Stimulated activated CD8-positive, alpha-beta memory T cell treated with anti-CD3 and anti-CD28 coated beads, Interleukin-7, amount 100 ng/mL, for 1 hour (primary cell): ENCODE measurements around the gene VIPR2.

ENCODE experiments used
- DNase-seq, 2 donors: peaks; one replicate each; pipeline ENCODE4 v3.0.0-alpha.2; 2020; ENCODE audit warnings: low read depth in 2 of 2

VIPR2 gene

GRCh38 chr7:159066816-159067575 is 77.7 kb downstream of the VIPR2 start:
- no peak for DNase-seq

DNA sequence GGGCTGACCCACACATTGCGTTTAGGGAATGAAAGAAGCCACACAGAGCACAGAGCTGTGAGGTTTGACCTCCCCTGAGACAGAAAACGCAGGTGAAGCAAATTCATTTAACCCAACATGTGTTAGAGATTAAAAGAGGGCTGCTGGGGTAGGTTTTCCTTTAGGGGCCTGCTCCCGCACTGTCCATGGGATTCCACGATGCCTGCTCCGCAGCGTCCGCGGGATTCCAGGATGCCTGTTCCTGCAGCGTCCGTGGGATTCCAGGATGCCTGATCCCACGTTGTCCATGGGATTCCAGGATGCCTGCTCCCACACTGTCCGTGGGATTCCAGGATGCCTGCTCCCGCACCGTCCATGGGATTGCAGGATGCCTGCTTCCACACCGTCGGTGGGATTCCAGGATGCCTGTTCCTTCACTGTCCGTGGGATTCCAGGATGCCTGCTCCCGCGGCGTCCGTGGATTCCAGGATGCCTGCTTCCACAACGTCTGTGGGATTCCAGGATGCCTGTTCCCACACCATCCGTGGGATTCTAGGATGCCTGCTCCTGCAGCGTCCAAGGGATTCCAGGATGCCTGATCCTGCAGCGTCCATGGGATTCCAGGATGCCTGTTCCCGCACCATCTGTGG is 78.7 kb downstream of the VIPR2 start:
- DNase-seq: no peak

DNA sequence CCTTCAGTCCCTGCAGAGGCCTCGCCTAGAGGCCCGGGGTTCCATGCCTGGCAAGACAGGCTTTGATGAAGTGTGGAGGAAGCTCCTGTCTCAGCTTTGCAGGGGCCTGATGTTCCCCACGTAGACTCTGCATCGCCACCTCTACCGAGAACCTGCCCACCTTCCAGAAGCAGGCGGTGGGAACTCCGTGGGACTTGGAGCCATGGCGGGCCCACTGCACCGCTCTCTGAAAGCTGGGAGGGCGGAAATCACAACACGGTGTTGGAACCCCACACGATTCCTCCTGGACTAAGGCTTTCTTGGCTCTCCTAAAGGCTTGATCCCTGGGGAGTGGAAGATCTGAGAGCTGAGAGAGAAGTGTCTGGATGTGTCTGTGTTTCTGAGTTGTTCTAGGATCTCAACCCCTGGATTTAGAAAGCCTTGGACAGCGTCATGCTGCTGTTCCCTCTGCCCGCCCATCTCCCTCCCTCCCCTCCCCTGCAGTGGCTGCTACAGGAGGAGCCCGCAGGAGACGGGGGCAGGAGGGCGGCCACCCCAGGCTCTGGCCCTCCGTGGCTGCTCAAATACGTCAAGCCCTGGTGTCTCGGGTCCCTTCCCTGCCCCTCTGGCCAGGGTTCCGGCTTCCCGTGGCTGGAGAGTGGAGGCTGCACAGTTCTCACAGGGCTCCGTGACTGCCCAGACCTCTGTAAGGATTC is 79.7 kb downstream of the VIPR2 start:
- no peak for DNase-seq

- no peak for DNase-seq
Measured at GRCh38 chr7:159064121-159064815, 80.4 kb downstream of the VIPR2 start.

GRCh38 chr7:159063046-159063840 is 81.4 kb downstream of the VIPR2 start:
- no peak for DNase-seq

DNA sequence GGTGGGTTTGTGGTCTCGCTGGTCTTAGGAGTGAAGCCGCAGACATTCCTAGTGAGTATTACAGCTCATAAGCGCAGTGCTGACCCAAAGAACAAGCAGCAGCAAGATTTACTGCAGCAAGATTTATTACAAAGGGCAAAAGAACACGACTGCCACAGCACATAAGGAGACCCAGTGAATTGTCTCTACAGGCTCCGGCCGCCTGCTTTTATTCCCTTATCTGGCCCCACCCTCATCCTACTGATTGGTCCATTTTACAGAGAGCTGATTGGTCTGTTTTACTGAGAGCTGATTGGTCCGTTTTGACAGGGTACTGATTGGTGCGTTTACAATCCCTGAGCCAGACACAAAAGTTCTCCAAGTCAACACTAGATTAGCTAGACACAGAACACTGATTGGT is 82.1 kb downstream of the VIPR2 start:
- no peak for DNase-seq

DNA sequence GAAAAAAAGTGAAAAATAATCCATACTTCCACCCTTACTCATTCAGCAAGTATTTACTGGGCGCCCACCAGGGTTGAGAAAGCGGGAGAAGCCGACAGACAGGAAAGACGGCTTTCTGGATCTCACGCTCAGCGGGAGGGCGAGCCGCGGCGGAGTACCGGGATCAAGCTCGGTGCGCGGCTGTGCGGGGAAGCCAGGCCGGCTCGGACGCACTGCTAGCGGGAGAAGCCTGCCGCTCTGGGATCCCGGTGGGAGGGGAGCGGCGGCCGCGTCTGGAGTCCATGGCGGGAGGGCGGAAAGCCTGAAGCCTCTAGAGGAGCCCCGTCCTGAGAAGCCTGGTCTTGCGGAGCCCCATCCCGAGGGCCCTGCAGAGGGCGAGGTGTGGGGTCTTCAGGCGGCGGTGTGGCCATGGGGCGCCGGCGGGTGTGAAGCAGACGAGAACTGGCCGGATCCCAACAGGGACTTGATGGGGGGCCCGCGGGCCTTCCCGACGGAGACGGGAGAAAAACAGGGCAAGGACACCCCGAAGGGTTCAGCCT is 82.9 kb downstream of the VIPR2 start:
- no peak for DNase-seq

DNA sequence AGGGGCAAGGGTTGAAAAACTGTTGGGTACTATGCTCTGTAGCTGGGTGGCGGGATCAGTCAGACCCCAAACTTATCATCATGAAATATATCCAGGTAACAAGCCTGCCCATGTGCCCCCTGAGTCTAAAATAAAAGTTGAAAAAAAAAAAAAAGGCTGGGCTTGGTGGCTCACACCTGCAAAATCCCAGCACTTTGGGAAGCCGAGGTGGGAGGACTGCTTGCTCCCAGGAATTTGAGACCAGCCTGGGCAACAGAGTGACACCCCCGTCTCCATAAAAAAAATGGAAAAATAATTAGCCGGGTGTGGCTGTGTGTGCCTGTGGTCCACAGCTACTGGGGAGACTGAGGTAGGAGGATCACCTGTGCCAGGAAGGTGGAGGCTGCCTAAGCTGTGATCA is 83.5 kb downstream of the VIPR2 start:
- no peak for DNase-seq

GRCh38 chr7:159060440-159060839 is 84.2 kb downstream of the VIPR2 start:
- no peak for DNase-seq

DNA sequence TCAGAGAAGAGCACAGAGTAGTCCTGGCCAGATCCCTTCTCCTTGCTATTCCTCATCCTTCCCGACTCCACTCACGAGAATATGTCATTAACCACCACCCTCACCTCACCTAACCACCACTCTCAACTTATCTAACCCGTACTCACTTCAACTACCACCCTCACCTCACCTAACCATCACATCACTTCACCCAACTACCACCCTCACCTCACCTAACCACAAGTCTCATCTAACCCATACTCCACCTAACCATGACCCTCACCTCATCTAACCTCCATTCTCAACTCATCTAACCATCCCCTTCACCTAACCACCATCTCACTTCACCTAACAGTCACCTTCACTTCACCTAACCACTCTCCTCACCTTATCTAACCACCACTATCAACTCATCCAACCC is 85.0 kb downstream of the VIPR2 start:
- DNase-seq: no peak

DNA sequence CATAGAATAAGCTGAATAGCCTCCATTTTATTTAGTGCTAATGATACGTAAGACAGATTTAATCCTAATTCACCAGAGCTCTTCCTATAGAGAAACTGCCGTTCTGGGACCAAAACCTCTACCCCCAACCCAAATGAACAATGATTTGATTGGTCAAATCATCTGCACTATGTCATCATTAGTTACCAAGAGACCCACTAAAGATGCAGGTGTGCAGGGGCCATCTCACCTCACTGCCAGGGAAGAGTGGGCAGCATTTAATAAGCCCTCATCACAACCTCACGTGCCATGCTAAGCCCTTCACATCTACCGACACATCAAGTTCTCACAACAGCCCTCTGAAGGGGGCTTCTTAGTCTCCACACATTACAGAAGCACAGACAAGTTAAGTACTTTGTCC is 87.0 kb downstream of the VIPR2 start:
- DNase-seq: no peak

DNA sequence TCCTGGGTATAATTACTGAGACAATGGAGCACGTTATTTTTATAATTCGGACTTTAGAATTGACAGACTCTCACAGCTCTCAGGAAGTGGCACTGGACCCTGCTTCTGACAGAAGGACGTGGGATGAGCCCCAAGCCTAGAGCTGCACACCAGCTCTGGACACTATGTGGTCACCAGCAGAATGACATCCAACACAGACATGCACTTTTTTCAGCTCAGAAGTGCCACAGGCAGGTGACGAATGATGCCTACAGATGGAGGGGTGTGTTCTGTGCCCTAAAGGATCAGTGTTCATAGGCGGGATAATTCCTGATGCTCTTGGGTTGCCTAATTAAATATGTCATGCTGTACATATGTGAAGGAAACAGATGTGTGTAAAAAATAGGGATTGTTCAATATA is 87.9 kb downstream of the VIPR2 start:
- DNase-seq: no peak

DNA sequence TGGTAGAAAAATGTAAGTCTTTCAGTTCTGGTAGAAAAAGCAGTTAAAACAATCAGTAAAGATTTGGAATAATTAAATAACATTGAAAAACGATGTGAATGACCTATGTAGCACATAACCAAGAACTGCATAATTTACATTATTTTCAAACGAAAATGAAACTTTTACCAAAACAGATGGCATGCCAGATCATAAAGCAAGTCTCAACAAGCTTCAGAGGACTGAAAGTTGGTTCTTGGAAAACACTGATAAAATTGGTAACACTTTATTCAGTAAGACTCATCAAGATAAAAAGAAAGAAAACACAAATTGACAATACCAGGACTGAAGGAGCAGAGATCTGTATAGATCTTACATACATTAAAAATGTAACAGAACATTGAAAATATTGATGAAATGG is 92.8 kb downstream of the VIPR2 start:
- DNase-seq: no peak

DNA sequence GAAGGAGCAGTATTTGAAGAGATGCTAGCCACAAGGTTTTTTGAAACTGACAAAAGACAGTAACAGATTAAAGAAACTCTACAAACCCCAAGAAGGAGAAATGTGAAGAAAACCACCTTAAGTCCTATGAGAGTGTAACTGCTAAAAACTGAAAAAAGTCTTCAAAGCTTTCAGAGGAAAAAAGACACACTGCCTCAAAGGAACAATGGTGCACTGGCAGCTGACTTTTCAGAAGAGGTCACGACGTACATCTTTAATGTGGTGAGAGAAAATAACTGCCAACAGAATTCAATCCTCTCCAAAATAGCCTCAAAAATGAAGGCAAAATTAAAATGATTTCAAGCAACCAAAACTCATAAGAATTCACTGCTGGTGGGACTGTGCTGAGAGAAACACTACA is 94.0 kb downstream of the VIPR2 start:
- no peak for DNase-seq

DNA sequence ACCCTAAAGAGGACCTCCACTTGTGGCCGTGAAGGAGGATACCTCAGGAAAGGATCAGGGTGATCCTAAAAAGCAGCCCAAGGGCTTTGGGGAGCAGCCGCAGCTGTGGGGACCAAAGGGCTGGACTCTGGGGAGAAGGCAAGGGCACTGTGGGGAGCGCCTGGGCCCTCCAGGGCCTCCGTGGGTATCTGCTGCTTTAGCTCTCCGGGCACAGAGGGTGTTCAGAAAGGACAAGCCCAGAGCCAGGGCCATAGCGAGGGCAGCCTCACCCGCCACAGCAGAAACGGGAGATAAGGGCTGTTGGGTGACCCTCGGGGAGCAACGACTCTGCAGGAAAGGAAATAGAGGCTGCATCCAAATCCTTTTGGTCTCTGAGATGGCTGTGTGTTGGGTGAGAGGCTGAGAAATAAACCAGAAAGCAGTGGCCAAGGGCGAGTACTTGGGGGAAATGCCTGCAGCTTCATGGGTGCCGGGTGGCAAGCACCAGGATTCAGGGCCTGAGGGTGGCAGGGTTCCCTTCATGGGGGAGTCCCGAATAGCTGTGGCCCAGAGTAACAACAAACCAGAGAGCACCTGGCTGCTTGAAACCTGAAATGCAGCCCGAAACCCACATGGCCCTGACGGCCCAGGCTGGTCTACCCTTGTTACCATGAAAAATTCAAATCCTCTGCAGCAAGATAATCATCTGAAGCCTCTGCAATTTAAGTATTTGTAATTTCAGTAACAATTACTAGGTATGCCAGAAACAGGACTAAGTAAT is 95.2 kb downstream of the VIPR2 start:
- DNase-seq: no peak

DNA sequence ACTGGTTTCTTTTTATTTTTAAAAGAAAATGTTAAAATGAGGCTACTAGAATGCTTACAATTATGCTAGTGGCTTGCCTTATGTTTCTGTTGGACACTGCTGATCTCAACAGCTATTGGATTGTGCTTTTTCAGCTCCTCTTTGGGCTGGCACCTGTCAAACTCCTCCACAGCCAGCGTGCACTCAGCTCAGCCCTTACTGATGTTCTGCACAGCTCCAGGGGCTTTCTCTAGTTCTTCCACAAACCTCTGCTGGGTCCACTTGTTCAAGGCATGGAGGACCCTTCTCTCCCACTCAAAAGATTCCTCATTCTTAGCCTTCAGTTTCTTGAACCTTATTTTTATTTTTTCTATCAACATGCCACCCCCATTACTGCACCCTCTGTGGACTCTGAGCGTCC is 96.0 kb downstream of the VIPR2 start:
- DNase-seq: no peak

- no peak for DNase-seq
Measured at GRCh38 chr7:159047536-159047935, 97.1 kb downstream of the VIPR2 start.

- DNase-seq: no peak
Measured at GRCh38 chr7:159046300-159046699, 98.4 kb downstream of the VIPR2 start.

DNA sequence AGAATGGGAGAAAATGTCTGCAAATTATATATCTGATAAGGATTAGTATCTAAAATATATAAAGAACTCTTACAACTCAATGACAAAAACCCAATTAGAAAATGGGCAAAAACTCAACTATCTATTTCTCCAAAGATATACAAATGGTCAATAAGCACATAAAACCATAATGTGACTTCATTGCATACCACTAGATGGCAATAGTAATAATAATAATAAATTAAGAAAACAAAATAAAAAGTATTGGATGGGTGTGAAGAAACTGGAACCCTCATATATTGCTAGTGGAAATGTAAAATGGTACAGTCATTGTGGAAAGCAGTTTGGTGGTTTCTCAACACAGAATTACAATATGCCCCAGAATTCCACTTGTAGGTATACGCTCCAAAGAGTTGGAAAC is 98.8 kb downstream of the VIPR2 start:
- DNase-seq: no peak

- DNase-seq: no peak
Measured at GRCh38 chr7:159042581-159043101, 102.0 kb downstream of the VIPR2 start.
